H4 (cell line): ENCODE results near the gene SEPHS1. TPM values are rescaled to one million over a fixed set of nuclear protein-coding genes. Genes with fewer than 3 reads are reported as not detected.
A peak's percentile ranks its signal among the peaks of the same experiment; 100 is the strongest.

ENCODE experiments used
- DNase-seq: peaks from one replicate; pipeline ENCODE4 v3.0.0-alpha.2; 2015; ENCODE audit warnings: low spot score
- total RNA-seq: library from RNA; depleted of rRNA; stranded (reverse); fragments of >200 nt; shearing (Covaris generic); gene quantifications from 2 replicates; pipeline ENCODE4 v1.2.3, GENCODE V29; 2014

Gene SEPHS1
- total RNA-seq, 1 experiment from 2014 or later, result 50.1 TPM

DNA sequence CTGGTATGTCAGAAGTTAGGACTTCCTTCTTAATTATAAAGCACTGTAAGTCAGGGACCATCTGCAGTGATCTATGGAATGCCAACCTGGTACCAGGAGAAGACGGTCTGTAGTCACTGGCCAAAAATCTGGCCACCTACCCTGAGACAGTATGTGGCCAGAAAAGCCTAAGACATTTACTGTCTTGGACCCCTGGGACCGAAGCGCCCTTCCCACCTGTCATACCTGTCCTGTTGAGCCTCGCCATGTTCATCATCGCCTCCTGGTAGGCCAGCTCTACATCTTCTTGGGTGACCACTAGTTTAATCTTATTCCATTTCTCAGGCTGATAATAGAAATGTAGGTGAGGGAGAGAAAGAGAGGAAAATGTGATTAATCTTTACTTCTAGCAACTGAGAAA is 20.0 kb downstream of the SEPHS1 start:
- no peak for DNase-seq

DNA sequence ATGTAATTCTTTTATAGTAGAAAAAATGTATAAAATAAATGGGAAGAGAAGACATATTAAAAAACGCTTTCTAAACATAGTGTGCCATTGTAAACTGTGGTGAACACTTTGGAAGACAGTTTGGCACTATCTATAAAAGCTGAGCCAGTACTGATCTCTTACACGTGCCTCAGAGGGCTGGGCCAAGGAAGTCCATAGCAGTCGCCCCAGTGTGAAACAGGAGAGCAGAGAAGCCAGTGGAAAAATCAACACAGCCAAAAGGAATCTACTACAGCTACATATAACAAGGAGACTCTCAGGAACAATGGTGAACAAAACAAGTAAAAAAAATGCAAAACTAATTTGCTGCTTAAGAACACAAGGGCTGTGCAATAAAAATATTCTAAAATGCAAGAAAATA is 20.6 kb downstream of the SEPHS1 start:
- no peak for DNase-seq

DNA sequence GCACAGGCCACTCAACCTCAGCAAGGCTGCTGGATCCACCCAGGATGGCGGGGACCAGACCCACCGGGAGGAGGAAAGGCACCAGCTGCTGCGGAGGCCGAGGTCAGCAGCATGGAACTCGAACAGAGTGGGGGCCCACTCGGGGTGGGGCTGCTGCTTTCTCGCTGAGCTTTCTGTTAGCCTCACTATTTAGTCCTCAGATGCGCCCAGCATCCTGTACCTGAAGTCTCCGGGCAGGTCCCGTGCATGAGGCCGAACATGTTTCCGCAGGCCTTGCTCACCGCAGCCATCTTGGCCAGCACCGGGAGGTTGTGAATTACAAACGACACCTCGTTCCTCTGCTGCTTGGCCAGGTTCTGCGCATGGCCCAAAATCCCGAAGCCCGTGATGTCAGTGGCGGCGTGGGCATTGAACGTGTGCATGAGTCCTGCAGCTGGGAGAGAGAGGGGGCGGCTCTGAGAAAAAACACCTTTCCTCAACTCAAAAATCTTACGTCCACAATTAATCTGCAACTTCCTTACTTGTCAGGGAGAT is 25.4 kb downstream of the SEPHS1 start:
- no peak for DNase-seq

DNA sequence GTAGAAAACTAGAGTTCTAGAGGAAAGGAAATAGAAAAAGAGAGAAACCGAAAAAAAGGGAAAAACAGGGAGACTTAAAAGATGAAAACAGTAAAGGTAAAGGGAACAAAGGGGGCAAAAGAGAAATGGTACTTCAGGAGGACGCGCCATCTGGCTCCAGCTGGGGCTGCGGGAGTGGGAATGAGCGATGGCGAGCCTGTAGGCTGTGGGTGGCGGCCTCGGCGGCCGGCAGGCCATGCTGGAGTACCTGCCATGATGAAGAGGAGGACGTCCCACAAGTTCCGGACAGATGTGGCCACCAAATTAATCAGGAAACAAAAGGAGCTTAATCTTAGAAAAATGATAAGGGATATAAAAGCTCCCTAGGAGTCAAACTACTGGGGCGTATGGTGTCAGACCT is 26.5 kb downstream of the SEPHS1 start:
- no peak for DNase-seq

DNA sequence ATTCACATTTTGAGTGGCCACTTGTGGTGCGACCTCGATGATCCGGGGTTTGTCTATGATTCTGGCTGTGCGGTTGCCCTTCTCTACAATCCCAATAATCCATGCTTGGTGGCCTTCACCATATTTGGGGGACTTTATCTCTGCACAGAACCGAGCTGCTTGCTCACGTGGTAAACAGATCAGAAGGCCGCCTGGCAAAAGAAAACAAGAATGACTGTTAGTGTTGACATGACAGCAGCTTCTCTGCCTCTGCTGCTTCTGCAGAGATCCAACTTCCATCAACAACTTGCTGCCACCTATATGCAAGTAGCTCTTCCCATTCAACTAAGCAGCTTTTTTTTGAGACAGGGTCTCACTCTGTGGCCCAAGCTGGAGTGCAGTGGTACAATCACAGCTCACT is 28.9 kb downstream of the SEPHS1 start:
- DNase-seq, result no peak

DNA sequence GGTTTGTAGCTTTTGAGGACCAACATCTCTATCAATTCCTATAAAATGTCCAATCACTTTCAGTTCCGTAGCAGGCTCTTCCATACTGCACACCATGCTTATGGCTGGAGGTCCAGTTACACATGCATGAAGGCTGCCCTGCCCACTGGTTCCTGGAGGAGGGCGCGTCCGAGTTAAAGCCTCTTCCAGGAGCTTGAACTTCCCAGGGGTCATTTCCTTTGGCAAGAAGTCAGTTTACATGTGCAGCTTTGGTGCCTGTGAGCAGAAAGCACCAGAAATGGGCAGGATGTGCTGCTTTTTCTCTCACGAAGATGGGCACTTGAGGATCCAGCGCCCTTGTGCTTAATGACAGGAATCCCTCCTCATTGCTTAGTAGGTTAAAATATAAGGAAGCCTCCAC is 30.6 kb downstream of the SEPHS1 start:
- no peak for DNase-seq

DNA sequence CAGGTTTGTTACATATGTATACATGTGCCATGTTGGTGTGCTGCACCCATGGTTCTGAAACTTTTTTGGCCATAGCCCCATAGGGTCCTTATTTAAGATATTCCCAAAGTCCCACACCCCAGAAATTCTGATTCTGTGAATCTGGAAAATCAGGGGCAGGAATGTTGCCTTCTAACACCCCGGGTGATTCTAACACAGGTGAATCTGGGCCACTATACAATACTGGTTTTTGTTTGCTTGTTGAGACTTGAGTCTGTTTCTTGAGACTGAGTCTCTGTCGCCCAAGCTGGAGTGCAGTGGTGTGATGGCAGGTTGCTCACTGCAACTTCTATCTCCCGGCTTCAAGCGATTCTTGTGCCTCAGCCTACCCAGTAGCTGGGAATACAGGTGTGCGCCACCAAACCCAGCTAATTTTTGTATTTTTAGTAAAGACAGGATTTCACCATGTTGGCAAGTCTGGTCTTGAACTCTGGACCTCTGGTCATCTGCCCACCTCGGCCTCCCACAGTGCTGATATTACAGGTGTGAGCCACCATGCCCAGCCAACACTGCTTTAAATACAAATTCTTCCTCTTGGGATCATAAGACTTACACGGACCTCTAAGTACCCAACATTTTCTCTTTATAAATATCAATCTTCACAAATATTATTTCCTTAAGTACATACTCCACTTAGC is 31.3 kb downstream of the SEPHS1 start:
- DNase-seq, result no peak

DNA sequence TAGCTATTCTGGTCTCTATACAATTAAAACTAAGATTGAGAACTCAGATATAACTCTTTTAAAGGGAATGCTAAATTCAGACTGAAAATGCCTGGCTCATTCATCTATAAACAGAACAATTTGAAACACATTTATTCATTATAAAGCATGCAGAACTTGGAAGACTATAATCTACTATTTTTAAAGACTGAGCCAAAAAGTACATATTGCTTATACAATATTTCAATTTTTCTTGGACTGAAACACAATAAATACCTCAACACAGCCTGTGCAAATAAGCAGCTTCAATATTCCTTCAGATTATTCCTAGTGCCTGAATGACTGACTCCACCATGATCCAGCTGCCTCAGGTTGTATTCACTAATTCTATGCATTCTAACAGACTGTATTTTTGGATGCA is 32.7 kb downstream of the SEPHS1 start:
- DNase-seq, result no peak

DNA sequence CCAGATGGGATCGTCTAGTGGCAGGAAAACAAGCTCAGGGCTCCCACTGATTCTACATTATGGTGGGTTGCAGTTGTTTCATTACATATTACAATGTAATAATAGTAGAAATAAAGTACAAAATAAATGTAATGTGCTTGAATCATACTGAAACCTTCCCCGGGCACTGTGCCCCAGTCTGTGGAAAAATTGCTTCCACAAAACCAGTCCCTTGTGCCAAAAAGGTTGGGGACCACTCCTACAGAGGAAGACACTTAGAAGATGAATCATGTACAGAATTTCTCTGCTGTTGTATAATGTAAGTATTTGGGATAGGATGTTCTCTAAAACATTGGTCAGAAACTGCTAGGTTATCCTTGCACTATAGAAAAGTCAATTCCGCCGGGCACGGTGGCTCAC is 36.9 kb downstream of the SEPHS1 start:
- no peak for DNase-seq

DNA sequence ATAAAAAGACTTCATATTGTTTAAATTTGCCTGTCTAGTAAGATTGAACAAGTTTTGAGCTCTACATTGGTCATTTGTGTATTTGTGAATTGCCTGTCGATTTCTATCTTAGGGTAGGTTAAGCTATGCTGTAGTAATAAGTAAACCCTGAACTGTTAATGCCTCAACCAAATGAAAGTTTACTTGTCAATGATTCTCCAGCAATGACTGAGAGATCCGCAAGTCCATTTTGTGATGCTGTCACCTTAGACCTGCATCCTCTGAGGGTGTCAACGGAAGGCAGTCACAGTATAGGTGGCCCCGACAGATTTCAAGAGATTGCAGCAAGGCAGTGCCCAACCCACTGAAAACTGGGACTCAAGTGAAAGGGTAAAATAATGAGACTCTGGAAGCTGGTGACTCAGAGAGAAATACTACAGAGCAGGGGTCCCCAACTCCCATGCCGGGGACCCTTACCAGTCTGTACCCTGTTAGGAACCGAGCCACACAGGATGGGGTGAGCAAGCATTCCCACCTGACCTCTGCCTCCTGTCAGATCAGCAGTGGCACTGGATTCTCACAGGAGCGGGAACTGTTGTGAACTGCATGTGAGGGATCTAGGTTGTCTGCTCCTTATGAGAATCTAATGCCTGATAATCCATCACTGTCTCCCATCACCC is 37.4 kb downstream of the SEPHS1 start:
- no peak for DNase-seq

DNA sequence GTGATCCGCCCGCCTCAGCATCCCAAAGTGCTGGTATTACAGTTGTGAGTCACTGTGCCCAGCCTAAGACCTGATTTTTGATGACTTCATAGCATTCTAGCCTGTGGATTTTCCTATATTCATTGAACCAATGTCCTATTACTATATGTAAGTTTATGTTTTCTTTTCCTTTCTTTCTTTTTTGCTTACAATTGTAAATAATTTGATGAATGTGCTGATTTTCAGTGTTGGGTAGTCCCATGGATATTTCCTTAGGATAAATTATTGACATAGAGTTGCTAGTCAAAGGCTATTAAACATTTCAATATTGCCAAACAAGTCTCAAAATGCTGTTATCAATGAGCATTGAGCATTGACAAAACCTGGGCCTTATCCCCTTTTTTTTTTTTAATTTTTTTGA is 38.3 kb downstream of the SEPHS1 start:
- no peak for DNase-seq

DNA sequence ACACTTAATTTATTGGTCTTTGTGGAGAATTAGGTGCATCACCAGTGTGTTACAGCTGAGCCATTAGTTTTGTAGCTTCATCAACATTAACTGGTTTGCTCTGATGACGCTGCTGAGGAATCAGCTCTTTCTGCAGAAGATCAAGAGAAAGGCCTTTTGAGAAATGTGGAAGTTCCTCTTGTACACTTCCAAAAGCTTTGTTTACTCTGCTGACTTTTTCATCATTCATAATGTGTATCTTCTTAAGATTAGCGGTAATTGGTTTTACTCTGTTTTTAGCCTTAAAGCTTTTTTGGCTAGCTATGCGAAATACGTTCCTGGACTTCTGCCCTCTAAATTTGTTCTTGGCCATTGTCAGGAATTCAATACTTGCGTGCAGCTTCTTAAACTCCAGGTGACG is 40.0 kb downstream of the SEPHS1 start:
- DNase-seq, result no peak

DNA sequence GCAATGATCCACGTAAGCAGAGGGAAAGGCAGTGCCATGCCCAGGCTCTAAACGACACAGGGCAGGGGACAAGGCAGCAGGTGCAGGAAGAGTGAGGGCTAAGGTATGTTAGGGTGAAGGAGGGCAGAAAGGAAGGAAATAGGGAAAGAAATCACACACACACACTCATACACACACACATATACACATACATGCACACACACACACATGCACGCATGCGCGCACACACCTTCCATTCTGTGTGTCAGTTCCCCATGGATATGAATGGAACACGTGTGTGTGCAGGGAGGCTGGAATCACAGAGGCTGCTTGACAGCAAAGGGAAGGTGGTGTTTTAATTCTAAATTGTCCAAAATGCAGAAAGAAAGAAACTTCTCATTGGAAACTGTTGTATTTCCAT is 42.0 kb downstream of the SEPHS1 start:
- no peak for DNase-seq

DNA sequence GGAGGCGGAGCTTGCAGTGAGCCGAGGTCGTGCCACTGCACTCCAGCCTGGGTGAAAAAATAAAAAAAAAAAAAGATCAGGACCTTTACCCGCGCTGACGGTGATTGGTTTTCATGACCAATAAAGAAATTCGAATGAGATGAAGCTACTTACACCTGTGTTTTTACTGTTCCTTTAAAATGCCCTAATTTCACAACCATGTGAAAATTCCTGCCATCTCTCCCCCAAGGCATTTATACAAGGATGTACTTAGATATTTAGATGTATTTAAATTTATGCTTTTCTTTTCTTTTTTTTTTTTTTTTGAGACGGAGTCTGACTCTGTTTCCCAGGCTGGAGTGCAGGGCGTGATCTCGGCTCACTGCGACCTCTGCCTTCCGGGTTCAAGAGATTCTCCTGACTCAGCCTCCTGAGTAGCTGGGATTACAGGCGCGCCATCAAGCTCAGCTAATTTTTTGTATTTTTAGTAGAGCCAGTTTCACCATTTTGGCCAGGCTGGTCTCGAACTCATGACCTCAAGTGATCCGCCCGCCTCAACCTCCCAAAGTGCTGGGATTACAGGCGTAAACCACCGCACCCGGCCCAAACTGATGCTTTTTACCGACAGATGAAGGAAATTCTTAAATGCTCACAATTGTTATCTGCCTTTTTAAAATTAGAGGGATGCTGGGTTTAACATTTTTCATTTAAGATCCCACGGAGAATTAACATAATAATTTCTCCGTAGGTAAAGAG is 45.1 kb downstream of the SEPHS1 start:
- no peak for DNase-seq

DNA sequence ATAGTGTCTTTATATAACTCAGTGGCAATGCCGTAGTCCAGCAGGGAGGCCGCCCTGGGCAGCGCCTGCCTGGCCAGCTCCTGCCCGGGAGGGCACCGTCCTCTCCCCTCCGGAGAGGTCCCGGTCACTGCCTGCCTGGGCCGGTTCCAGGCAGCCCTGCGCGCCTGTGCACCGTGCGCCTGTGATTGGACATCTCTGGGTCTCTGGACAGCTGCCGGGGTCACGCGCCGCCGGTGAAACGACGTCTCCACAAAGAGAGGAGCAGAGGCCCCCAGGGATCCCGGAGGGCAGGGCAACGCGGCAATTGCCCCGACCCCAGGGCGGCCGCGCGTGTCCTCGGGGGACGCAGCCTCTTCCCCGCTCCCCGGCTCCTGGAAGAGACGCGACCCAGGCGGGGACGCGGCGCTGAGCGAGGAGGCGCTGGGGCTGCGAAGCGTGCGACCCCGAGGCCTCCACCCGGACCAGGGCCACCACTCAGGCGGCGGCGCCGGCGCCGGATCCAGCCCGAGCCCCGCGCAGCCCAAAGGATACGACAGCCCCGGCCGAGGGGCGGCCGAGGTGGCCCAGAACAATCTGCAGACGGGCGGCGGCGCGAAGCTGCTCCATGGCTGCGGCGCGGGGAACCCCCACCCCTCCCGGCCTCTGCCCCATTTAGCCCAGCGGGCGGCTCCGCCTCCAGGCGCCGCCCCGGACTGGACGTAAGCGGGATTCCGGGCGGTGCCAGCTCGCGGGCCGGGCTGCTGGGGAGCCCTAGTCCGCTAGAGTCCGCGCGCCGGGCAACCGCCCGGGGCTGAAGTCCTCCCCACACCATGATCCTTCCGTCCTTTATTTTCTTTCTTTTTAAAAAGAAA is 48.4 kb downstream of the SEPHS1 start, which contains the start of gene PHYH:
Gene PHYH, minus strand, starts transcription at position 628 of the 851 bp plus-strand sequence. Its CDS starts 22 bp downstream, at position 606.
- peak; percentile 37 for DNase-seq

DNA sequence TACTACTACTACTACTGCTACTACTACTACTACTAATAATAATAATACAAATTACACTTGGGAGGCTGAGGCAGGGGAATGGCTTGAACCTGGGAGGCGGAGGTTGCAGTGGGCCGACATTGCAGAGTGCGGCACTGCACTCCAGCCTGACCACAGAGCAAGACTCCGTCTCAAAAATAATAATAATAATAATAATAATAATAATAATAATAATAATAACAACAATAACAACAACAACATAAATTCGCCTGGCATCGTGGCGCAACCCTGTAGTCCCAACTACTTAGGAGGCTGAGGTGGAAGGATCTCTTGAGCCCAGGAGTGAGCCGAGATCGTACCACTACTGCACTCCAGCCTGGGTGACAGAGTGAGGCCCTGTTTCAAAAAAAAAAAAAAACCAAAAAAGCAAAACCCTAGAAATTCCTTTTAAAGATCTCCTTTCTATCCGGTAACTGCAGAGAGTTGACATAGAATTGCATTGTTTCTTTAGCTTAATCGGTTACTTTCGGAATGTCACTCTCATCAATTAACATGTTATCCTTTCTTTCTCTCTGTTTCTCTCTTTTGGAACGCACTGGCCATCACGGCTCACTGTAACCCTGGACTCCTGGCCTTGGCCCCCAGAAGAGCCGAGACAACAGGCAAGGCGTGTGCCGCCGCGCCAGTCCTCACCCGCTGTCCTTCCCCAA is 49.2 kb downstream of the SEPHS1 start:
- no peak for DNase-seq

DNA sequence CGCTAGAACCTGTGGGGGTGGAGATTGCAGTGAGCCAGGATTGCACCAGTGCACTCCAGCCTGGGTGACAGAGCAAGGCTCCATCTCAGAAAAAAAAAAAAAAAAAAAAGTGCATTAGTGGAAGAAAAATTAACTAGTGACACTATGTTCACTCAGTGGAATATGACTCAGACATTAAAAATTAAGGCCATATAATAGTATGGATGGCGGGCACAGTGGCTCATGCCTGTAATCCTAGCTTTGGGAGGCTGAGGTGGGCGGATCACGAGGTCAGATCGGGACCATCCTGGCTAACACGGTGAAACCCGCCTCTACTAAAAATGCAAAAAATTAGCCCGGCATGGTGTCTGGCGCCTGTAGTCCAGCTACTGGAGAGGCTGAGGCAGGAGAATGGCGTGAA is 51.6 kb downstream of the SEPHS1 start:
- DNase-seq, result no peak

DNA sequence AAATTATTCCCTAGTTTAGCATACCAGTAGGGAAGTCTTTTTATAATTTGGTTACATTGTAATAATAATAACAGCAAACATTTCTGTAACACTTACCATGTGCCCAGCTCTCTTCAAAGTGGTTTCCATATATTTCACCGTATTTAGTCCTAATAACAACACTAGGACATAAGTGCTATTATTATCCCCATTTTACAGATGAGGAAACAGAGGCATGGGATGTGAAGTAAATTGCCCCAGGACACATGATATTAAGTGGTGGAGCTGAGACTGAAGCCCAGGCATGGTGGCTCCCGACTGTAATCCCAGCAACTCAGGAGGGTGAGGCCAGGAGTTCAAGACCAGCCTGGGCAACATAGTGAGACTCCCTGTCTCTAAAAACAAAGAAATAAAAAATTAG is 53.3 kb downstream of the SEPHS1 start:
- no peak for DNase-seq

DNA sequence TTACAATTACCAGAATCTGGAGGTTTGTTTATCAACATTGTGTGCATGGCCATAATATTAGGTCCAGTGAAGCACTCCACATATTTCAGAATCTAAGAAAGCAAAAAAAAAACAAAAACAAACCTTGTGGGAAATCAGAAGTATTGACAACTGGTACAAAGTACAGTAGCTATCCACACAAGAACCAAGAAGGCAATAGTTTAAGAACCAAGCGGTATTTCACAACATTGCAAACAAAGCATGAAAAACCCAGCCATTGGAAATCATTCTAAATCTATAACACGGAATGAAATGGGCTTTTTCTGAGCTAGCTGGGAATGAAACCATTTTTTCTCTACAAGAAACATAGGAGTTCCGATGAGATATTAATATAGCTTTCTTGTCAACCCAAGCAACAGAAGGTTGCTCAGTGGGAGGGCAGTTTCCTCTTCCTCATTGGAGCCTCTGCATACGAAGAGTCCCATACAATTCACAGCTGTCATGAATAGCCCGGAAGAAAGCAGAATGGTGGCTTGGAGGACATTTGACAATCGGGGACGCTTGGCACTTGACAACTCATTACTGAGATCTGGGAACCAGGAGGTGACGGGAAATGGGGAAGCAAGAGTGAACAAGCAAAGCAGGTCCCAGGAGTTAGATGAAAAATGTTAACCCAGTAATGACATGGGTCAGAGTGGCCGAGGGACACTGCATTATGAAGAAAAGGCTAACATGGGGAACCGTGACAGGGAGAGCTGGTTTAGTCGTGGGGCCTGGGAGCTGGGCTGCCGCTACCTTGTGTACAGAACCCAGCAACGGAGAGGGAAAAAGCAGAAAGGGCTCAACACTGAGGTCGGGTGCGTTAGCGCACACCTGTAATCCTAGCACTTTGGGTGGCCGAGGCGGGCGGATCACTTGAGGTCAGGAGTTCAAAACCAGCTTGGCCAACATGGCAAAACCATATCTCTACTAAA is 56.0 kb downstream of the SEPHS1 start:
- no peak for DNase-seq

DNA sequence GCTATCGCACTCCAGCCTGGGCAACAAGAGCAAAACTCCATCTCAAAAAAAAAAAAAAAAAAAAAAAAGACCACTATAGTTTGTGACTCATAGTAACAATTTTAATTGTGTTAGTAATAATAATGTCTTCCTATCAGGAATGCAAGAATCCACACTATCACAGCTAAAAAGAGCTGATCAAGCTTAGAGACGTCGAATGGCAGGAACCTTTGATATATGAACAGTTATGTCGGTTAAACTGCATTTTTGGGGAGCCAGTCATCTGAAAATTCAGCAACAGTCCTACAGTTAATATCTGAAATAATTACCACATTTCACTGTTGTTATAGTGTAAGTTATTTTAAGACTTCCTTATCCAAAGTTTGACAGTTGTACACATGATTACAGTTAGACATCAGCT is 57.0 kb downstream of the SEPHS1 start:
- no peak for DNase-seq
